ENCODE data around the gene PYROXD2.

PYROXD2 gene

DNA sequence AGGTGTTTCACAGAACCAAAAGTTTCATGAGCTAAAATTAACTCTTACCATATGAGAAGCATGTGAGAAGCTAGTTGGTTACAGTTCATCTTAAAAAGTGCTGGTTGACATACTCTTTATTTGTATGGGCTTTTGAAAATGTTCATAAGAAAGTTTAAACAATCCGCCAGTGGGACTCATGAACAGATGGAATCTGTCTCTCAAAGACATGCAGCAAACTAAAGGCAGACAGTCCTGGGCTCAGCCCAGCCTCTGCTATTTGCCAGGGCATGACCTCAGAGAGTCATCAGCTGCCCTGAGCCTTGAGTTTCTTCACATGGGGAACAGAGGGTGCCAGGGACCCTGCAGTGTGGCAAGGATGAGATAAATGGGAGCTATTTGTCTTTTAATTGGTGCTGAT lies 3.2 kb downstream of the PYROXD2 start:
- DNase-seq: no peak

DNA sequence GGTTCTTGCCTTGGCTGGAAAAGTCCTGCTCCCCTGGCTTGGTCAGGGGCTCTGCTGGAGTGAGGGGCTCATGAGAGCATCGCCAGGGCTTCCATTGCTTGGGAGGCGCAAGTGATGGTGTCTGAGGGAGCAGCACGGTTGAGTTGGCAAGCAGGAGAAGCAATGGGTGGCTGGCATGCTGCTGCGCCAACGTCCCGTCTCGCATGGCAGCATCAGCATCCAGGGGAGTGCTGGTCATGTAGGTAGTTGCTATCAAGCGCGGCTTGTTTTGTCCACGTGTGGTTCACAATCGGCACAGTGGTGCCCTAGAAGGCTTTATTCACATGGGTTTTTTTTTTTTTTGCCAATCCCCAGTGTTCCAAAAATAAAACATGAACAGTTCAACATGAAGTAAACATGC lies 3.8 kb downstream of the PYROXD2 start:
- DNase-seq: no peak

DNA sequence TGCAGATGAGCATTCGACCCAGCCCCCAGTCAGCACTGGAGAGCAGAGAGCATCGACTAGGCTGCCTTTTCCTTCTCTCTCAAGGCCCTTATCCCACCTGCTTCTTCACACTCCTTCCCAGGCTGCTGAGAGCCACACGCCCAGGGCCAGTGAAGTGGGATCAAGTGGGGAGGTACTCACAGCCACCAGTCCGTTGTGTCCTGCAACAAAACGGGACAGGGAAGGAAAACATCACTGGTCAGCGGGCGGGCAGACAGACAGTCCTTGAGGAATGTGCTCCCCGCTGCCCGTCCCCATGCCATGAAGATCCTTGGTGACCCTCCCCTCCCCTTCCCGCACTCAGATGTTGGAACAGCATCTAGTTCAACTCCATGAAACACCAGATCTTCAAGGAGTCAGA lies 4.2 kb downstream of the PYROXD2 start:
- no peak for DNase-seq

DNA sequence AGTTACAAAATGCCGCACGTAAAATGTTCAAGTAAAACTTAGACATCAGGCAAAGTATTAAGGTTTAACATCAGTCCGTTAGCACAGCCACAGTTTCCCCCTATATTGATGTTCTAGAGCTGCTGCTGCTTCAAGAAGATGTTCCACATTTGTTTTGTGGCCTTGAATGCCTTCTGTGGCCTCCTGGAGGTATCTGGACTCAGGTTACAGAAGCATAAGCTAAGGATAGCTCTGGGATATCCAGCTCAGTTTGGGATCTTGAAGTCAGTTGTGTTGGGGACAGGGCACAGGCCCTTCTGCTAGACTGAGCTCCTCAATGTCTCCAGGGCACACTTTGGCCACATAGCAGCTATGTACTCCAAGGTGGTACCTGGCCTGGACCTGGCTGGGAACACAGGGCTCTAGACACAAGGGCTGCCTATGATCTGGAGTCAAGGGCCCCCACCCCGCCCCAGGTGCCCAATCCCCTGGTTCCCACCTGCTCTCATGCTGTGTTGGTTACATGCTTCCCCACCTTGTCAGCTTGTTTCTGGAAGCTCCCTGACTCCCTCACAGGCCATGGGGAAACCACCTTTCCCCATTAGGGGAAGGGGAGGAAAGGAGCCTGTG lies 4.7 kb downstream of the PYROXD2 start:
- DNase-seq: no peak

DNA sequence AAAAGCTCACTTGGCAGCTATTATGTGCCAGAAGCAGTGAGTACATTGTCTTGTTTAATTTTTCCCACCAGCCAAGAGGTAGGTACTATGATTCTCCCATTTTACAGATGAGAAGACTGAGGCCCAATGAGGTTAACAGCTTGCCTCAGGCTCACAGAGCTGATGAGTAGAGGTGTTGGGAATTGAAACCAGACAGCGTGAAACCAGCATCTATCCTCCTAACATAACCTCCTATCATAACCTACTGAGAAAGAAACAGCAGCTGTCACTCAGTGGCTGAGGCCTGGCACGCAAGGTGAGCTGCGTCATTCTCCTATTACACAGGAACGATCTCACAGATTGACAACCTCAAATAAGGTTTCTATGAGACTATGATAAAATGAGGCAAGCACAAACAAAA lies 6.2 kb downstream of the PYROXD2 start:
- no peak for DNase-seq

DNA sequence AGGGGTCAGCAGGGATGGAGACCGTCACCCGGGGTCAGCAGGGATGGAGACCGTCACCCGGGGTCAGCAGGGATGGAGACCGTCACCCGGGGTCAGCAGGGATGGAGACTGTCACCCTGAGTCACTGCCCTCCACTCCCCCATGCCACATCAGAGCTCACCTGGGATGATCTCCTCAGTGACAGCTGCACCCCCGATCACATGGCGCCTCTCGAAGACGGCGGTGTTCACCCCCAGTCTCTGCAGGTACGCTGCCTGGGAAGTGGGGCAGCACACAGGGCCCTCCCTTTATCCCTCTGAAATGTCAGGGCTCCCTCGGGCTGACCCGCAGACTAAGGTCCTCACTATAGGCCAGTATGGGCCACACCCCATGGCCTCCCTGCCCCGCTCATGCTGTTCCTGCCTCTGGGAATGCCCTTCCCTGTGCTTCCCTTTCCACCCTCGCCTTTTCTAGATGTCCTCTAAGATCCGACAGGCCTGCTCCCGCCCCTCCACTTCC lies 7.2 kb downstream of the PYROXD2 start:
- DNase-seq: no peak

DNA sequence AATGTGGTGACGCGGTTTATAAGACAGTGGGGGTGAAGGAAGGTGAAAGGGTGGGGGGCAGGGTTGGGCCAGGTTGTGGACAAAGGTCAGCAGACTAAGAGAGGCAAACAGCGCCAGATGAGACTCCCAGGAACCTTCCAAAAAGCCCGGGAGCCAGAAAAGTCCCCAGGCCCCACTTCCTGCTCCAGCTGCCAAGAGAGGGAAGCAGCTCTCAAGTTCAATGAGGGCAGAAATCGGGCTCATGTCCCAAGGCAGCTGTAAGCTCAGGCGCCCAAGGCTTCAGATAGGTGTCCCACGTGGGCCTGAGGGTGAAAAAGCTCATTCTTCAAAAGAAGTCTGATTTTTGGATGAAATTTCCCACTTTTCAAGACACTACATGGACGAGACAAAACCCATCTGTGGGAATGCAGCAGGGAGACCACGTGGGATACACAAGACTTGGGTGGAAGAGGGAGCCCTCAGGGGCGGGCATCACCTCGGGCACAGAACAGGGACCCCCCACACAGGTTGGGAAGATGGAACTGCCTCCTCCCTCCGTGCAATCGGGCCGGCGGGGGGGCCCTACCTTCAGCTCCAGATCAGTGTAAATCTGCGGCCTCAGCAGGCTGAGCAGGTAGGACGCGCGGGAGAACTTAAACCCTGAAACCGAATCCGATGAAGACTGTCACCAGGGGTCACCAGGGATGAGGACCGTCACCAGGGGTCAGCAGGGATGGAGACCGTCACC lies 7.8 kb downstream of the PYROXD2 start:
- no peak for DNase-seq

DNA sequence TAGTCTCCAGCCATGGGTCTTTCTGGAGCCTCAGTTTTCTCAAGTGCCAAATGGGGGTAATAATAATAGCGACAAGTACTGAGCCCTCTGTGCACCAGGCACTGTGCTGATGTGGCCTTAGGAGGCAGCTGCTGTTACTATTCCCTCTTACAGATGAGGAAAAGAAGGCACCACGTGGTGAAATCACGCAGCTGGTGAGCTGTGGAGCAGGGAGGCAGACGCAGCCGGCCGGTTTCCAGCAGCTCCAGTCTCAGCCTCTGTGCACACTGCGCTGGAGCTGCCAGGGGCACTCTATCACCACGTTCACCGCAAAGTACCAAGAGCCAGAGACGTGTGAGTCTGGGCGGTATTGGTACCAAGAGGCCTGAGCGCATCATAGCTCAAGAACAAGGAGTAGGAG lies 9.6 kb downstream of the PYROXD2 start:
- no peak for DNase-seq

DNA sequence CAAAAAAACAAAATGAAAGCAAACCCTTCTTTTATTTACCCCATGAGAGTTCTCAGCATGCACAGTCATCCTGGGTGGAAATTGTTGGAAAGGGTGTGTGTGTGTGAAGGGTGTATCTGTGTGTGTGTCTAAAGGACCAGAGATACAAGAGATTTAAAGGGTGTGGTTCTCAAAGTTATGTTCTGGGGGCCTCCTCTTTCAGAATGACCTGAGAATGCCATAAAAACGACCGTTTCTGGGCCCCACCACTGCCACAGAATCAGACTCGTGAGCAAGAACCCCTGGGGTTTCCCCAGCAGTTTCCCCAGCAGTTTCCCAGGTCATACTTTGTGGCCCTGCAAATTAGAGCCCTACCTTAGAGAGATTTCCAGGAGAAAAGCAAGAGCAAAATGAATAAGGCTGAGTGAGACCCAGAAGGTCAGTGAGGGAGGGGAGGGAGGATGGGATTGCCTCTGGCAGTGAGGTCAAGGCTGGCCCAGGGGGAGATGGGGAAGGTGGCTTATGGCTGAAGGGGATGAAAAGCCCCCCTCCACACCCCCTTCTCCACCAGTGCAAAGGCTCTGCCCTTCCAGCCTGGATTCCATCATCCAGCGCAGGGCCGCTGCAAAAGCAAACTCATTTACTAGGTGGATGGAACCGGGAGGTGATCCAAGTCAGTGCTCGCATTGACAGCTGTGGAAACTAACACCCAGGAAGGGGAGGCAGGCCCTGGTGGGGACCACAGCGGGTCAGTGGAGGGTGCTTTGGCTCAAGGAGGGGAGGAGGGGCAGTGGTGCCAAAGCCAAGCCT lies 10.2 kb downstream of the PYROXD2 start:
- no peak for DNase-seq

DNA sequence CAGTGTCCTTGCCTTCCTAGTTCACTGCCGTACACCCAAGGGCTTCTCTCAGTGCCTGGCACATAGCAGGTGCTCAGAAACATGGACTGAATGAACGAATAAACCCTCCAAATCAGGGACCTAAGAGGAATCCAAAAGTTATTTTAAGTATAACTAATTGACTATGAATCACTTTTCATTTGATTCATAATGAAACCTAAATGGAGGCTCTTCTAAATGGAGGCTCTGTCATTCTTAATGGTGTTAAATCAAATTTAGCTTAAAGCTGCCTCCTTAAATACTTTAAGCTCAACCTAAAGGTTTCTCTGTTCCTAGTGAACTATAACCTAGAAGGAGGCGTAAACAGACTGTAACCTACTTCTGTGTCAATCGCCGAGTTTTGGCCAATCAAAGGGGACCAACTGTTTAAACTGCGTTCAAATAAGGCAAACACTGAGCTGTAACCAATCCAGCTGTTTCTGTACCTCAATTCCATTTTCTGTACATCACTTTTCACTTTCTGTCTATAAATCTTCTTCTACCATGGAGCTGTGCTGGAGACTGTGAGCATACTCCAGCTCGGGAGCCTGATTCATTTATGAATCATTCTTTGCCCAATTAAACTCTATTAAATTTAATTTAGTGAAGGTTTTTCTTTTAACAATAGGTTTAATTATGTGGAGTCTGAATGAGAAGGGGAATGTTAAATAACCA lies 11.0 kb downstream of the PYROXD2 start:
- DNase-seq: no peak

DNA sequence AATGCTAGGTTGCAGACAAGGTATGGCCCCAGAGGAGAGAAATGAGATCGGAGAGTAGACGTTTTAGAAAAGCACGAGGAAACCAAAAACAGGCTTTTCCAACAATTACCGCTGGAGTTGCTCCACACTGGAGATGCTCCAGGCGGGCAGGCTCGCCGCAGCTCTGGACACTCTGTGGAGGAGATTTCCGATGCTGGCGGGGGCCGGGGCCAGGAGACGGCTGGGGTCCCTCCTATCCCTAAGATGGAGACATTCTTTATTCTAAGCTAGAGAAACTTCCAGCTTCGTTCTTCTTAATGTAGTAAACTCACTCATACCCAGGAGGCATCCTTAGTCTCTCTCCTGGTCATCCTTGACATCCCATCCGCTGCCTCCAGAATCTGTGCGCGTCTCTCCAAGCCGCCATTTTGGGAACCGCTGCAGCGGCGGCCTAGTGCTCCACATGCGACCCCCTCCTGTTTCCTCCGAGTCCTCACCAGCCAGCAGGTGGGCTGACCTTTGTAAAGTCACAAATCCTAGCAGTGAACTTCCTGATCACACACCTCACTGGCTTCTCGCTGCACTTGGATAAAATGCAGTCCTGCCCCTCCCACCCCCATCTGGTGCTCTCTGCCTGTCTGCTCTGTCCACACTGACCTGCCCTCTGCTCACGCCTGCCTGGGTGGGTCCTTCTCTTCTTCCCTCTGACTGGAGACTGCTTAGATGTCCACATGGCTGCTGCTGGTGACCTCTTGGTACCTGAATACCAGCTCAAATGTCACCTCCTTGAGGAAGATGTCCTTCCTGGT lies 11.9 kb downstream of the PYROXD2 start:
- DNase-seq: no peak

DNA sequence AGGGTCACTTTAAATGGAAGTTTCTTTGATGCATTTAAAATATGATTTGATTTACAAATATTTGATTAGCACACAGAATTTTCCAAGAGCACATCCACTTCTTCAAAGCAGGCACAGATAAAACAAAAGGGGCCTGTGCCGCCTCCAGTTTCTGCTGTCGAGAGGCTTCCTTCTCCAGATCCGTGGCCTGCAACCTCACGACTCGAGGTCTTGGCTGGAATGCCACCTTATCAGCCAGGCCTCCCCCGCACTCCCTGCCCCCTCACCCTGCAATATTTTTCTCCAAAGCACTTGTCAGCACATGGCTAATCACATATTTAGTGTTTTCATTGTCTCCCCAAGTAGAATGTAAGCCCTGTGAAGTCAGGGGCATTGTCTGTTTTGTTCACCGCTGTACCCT lies 12.5 kb downstream of the PYROXD2 start:
- DNase-seq: no peak

DNA sequence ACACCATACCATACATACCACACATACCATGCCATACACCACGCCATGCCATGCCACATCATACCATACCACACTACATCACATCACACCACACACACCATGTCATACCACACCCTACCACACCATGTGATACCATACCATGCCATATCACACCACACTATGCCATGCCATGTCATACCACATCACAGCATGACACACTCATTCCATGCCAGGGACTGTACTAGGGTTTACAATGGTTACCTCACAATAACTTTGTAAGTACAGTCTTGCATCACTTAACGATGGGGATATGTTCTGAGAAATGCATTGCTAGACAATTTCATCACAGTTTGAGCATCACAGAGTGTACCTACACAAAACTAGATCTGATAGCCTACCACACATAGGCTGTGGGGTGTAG lies 14.5 kb downstream of the PYROXD2 start:
- no peak for DNase-seq

DNA sequence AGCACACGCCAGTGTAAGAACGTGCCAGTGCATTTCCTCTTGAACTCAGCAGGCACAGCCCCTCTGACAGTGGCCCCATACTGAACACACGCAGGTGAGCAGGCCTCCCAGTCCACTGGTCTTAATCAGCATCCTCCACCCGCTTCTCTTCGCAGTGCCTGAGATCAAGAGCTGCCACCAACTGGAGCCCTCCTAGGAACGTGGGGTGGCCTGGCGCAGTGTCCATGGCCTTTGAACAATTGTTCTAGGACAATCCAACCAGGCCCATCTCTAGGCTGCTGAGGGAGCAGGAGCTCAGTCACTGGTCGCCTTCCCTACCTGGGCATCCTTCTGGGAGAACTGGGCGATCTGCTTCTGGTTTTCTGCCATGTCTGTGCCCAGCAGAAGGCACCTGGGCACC lies 15.2 kb downstream of the PYROXD2 start:
- no peak for DNase-seq

DNA sequence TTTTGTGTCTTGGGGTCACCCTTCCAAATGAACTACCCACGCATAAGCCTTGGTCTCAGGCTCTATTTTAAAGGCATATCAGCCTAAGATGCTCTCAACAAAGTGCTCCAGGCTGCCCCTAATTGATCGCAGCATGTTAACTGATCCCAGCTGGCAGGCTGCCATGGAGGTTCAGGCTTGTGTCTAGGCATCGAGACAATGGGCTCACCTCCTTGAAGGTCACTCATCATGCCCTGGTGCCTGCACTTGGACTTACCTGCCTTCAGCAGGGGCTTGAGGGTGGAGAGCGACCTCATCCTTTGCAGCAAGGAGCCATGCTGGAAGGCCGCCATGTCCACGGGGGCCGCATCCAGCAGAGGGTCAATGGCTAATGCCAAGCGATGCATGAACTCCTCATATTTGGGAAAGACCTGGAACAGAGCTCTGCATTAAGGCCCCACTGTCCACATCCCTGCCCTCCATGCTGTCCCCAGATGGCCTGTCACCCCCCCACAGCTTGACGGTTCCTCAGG lies 17.8 kb downstream of the PYROXD2 start:
- DNase-seq: no peak

DNA sequence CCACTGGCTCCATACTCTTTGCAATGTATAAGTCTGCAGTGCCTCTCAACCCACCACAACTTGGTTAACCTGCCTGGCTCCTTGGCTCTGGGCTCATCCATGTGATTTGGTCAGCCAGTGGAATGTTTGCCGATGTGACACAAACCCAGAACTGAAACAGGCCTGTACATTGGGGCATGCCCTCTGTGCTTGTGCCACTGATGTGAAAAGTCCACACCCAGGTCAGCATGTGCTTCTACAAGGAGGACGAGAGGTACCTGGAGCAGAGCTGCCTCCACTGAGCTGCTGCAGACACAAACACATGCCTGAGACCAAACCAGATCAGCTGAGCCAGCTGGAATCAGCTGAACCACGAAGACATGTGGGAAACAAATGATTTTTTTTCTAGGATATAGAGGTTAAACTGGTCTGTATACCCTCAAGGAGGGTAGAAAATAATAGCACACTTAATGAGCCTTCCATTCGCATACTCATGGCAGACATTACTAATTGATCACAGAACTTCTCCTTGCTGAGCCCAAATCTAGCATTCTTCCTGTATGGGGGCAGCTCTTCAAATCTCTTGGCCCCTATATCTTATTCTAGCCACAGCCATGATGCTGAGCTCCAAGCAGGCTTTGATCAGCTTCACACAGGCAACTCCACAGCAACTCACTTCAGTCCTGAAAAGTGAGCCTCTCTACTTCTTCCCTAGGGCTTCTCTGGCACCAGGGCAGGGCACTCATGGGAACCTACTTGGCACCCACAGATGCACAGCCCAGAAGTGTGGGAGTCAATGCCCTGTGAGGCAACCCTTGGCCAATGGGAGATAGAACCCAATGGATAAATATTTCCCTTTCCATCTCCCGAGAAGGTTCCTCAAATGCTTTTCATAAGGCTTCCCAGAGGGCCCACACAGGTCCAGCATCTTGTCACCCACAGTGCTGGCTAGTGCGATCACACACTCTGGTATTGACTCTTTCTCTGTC lies 18.6 kb downstream of the PYROXD2 start:
- DNase-seq: no peak

DNA sequence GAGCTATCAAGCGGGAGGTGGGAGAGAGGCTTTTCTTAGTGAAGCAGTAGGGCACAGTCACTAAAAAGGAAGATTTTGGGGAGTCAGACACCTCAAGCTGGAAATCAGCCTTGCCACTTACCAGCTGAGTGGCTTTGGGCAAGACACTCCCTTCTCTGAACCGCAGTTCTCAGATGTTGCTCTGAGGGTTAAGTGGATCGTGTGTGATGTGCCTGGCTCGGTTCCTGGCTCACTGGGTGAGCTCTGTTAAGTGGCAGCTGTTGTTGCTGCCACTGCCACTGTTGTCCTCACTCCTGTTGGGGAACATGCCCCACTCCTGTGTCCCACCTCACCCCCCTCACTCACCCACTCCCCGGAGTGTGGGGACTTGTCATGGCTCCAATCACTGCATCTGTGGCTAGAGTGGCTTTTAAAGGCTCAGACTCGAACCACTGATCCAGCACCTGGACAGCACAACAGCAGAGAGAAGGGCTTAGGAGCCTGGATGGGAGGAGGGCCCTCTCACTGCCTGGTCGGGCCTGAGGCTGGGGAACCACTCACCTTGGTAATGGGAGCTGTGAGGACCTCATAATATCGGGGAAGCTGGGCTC lies 20.0 kb downstream of the PYROXD2 start:
- no peak for DNase-seq

DNA sequence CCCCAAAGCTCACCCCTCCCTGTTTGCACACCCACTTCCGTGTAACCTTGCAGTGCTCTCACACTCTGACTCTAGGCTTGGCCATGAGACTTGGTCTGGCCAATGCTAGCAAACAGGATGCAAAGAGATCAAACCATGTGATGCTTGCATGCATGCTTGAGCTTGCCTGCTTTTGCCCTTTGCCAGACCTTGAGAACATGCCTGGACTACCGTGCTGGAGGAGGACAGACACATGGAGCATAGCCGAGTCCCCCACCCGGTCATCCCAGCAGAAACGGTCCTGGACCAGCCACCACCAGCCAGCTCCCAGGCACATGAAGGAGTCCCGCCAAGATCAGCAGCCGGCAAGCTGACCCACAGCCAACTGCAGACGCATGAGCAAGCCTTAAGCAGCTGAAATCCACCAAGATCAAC lies 23.4 kb downstream of the PYROXD2 start:
- no peak for DNase-seq

DNA sequence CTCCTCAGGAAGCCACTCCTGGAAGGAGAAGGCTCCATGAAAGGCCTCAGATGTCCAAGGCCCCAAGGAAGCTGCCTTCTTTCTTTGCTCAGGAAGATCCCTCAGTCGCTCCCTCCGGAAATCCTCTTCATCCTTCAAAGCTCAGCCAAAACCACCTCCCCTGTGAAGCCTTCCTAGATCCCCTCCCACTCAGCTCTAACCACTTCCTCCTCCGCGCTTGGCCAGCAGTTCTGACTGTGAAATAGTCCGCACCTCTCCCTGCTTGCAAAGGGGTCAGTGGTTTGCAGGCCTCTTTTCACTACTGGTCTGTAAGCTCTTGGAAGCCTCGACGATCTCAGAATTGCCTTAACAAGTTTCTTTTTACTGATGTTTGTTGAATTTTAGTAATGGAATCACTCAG lies 23.9 kb downstream of the PYROXD2 start:
- DNase-seq: no peak

DNA sequence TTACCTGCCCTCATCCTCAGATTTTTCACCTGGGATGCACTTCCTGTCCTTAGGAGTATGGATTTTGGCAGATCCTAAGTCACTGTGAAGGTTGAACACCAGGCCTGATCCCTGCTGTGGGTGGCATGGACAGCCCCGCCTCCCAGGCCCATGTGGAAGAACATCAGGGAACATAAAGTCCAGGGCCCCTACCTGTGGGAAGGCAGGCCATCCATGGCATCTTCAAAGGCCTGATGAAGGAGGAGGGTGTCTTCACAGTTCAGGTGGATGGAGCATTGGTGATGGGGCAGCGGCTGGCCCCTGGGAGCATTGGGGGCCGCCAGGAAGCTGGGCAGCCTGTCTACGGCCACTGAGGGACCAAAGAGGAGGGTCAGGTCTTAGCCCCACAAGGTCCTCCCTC lies 24.6 kb downstream of the PYROXD2 start:
- no peak for DNase-seq

DNA sequence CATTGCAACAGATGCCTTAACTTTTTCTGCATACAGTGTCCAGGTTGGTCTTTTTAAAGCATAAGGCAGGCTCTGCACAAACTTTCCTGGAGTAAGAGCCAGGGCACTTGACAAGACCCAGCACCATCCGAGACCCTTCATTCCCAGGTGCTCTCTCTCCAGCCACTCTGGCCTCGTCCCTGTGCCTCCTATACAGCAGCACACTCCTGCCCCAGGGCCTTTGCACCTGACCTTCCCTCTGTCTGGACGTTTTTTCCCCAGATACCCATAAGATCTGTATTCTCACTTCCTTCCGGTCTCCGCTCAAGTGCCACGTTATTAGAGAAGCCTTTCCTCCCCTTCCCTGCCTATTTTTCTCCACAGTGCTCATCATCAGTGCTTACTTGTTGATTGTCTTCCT lies 25.6 kb downstream of the PYROXD2 start:
- no peak for DNase-seq
